HepG2 (cell line): ENCODE data around the gene SLC41A3. TPM values are rescaled to one million over a fixed set of nuclear protein-coding genes. Genes with fewer than 3 reads are reported as not detected.

Experiments used
- ATAC-seq: fragments of 200-7000 bp; cut with Tn5 transposase; 3 replicates; pipeline ENCODE4 v1.9.1; 2020; ENCODE audit warnings: mild to moderate bottlenecking, moderate library complexity
- BruUV-seq: library from RNA; stranded (reverse); fragments of 400-500 nt; replicated peaks from 2 replicates; lab custom pipeline; 2021; lab: Mats Ljungman, UMichigan
- CTCF ChIA-PET: fragments of 300-600 bp; formaldehyde crosslinking; extraction: SDS; loops from one replicate; lab custom pipeline; 2021; ENCODE audit warnings: low total read pairs, inconsistent platforms, low intra/inter-chr PET ratio; lab: Yijun Ruan, JAX
- POLR2A ChIA-PET: fragments of 350-600 bp; sonication (Branson Sonifier 250); formaldehyde crosslinking; loops from one replicate; lab custom pipeline; 2020; ENCODE audit warnings: antibody characterized with exemption, inconsistent platforms; lab: Yijun Ruan, JAX
- DNase-seq: peaks from one replicate; pipeline ENCODE4 v3.0.0-alpha.2; 2015; ENCODE audit warnings: low spot score
- FAIRE-seq: peaks from 3 replicates; lab custom pipeline; 2011; peaks lifted over from hg19 to GRCh38; lab: Jason Lieb, UNC
- H2AFZ ChIP-seq: one replicate; pipeline ENCODE4 v1.6.1; 2011; ENCODE audit warnings: low read length, inconsistent platforms
- H3K27ac ChIP-seq: fragments of 300-600 bp; 3 replicates; pipeline ENCODE4 v1.8.0; 2011; ENCODE audit warnings: mixed run types, mild to moderate bottlenecking, mixed read lengths, low read length, inconsistent platforms; ENCODE audit not compliant: insufficient read depth; ENCODE audit errors: extremely low read length
- H3K27me3 ChIP-seq, 2 experiments: fragments of 200-600 bp in 1 of 2; 2 replicates in 1 of 2; 3 replicates in 1 of 2; pipeline versions ENCODE4 v1.6.0 to v1.8.0; 2011; ENCODE audit warnings: low read length in 2 of 2, mild to moderate bottlenecking in 2 of 2, moderate library complexity in 2 of 2, inconsistent platforms in 1 of 2; ENCODE audit not compliant: insufficient read depth in 2 of 2, control insufficient read depth in 1 of 2
- H3K36me3 ChIP-seq, 2 experiments: fragments of 200-600 bp in 1 of 2; replicated peaks in 1 of 2; 2 replicates in 1 of 2; 3 replicates in 1 of 2; pipeline versions ENCODE4 v1.5.1 to v1.8.0; 2011; ENCODE audit warnings: low read length in 2 of 2, inconsistent platforms in 1 of 2; ENCODE audit not compliant: insufficient read depth in 2 of 2, control insufficient read depth in 1 of 2
- H3K4me1 ChIP-seq: 2 replicates; pipeline ENCODE4 v1.5.1; 2012; ENCODE audit warnings: low read length, inconsistent platforms; ENCODE audit not compliant: insufficient read depth
- H3K4me2 ChIP-seq: 2 replicates; pipeline ENCODE4 v1.6.0; 2011; ENCODE audit warnings: low read depth, low read length, inconsistent platforms
- H3K4me3 ChIP-seq, 3 experiments: fragments of 200-600 bp in 1 of 3; sonication (generic), shearing (Covaris generic) in 1 of 3; replicated peaks in 1 of 3; 2 replicates each; pipeline ENCODE4 v1.5.1; 2011 to 2016; ENCODE audit warnings: low read length in 3 of 3, inconsistent platforms in 2 of 3, low read depth in 2 of 3, mild to moderate bottlenecking in 2 of 3, control low read depth in 1 of 3, mixed read lengths in 1 of 3; ENCODE audit not compliant: insufficient read depth in 1 of 3
- H3K79me2 ChIP-seq: one replicate; pipeline ENCODE4 v1.6.1; 2011; ENCODE audit warnings: low read length, inconsistent platforms; ENCODE audit not compliant: insufficient read depth
- H3K9ac ChIP-seq: 2 replicates; pipeline ENCODE4 v1.6.0; 2011; ENCODE audit warnings: mild to moderate bottlenecking, low read depth, low read length, inconsistent platforms; ENCODE audit not compliant: insufficient read depth
- H3K9me3 ChIP-seq: 2 replicates; pipeline ENCODE4 v1.5.1; 2012; ENCODE audit warnings: mild to moderate bottlenecking, low read length
- H4K20me1 ChIP-seq: 2 replicates; pipeline ENCODE4 v1.6.0; 2011; ENCODE audit warnings: inconsistent platforms, mild to moderate bottlenecking, low read length, moderate library complexity; ENCODE audit not compliant: insufficient read depth
- FOXP1 ChIP-seq, 2 experiments: fragments of 450-650 bp in 1 of 2; IDR thresholded peaks; 2 replicates each; pipeline ENCODE4 v1.6.1; 2017 to 2018; ENCODE audit warnings: antibody characterized with exemption in 1 of 2
- GABPB1 ChIP-seq: IDR thresholded peaks from 2 replicates; pipeline ENCODE4 v1.6.1; 2016; ENCODE audit warnings: mild to moderate bottlenecking, missing genetic modification reagents, moderate library complexity, missing compliant biosample characterization
- GZF1 ChIP-seq: sonication (generic); formaldehyde crosslinking; IDR thresholded peaks from 2 replicates; pipeline ENCODE4 v1.5.1; 2020; ENCODE audit warnings: mild to moderate bottlenecking, missing genetic modification reagents
- HDAC2 ChIP-seq: sonication (generic); formaldehyde crosslinking; IDR thresholded peaks from 2 replicates; pipeline ENCODE4 v1.4.0; 2020; ENCODE audit warnings: missing genetic modification reagents
- KDM1A ChIP-seq: IDR thresholded peaks from 2 replicates; pipeline ENCODE4 v1.6.1; 2016; ENCODE audit warnings: missing compliant biosample characterization
- MLLT10 ChIP-seq: sonication (generic); formaldehyde crosslinking; IDR thresholded peaks from 2 replicates; pipeline ENCODE4 v1.4.0; 2020; ENCODE audit warnings: missing genetic modification reagents
- MTF2 ChIP-seq: sonication (generic); formaldehyde crosslinking; IDR thresholded peaks from 2 replicates; pipeline ENCODE4 v1.5.0; 2020; ENCODE audit warnings: missing genetic modification reagents, borderline replicate concordance
- RBAK ChIP-seq: sonication (generic); formaldehyde crosslinking; IDR thresholded peaks from 2 replicates; pipeline ENCODE4 v1.5.1; 2020; ENCODE audit warnings: mild to moderate bottlenecking, missing genetic modification reagents
- REXO4 ChIP-seq: sonication (generic); formaldehyde crosslinking; IDR thresholded peaks from 2 replicates; pipeline ENCODE4 v1.8.0; 2022; ENCODE audit warnings: missing genetic modification reagents, mild to moderate bottlenecking, borderline replicate concordance
- SOX5 ChIP-seq: IDR thresholded peaks from 2 replicates; pipeline ENCODE4 v1.6.1; 2016; ENCODE audit warnings: borderline replicate concordance
- ZFP82 ChIP-seq: sonication (generic); formaldehyde crosslinking; IDR thresholded peaks from 2 replicates; pipeline ENCODE4 v1.5.1; 2020; ENCODE audit warnings: mild to moderate bottlenecking, missing genetic modification reagents, borderline replicate concordance
- ZNF12 ChIP-seq: sonication (generic); formaldehyde crosslinking; IDR thresholded peaks from 2 replicates; pipeline ENCODE4 v1.5.0; 2020; ENCODE audit warnings: missing genetic modification reagents
- ZNF615 ChIP-seq: sonication (generic); formaldehyde crosslinking; IDR thresholded peaks from 2 replicates; pipeline ENCODE4 v1.5.0; 2020; ENCODE audit warnings: mild to moderate bottlenecking, missing genetic modification reagents, borderline replicate concordance
- ZSCAN21 ChIP-seq: sonication (generic); formaldehyde crosslinking; IDR thresholded peaks from 2 replicates; pipeline ENCODE4 v1.8.0; 2022; ENCODE audit warnings: mild to moderate bottlenecking, missing genetic modification reagents, moderate library complexity, borderline replicate concordance
- ZSCAN30 ChIP-seq: sonication (generic); formaldehyde crosslinking; IDR thresholded peaks from 2 replicates; pipeline ENCODE4 v1.5.0; 2020; ENCODE audit warnings: mild to moderate bottlenecking, missing genetic modification reagents
- WGBS: methylation state at CpG from one replicate; pipeline ENCODE4 v1.1.6; 2017; ENCODE audit warnings: low lambda C conversion rate; 5-methylcytosine and 5-hydroxymethylcytosine counted together
- in situ Hi-C: cut with HindIII; loops from 2 replicates; pipeline ENCODE4 v1.10.0; 2017; ENCODE audit warnings: low pct_unique_long_range_greater_than_20kb; ENCODE audit not compliant: extremely low pct_ligation_motif_present
- intact Hi-C: fragments of 100-400 bp; cut with micrococcal nuclease; formaldehyde crosslinking; loops from one replicate; pipeline ENCODE4 v1.10.0; 2022; ENCODE audit not compliant: unreplicated experiment
- polyA plus RNA-seq, 8 experiments: library from polyadenylated mRNA; depleted of rRNA in 3 of 8; stranded (reverse) in 7 of 8; unstranded in 1 of 8; fragments of >200 nt; fragmentation: Illumina TruSeq in 4 of 8; extraction: Trizol in 4 of 8; gene quantifications; 2 replicates each; pipeline versions ENCODE4 v1.2.1 to v1.2.3, GENCODE V29; 2011 to 2016; ENCODE audit warnings: low read depth in 4 of 8, missing spikeins in 1 of 8, mixed read lengths in 1 of 8; ENCODE audit not compliant: insufficient read depth in 1 of 8
- total RNA-seq, 5 experiments: library from RNA; depleted of rRNA; stranded (reverse); fragments of >200 nt; fragmentation: Illumina TruSeq; extraction: Trizol; gene quantifications; 2 replicates each; pipeline ENCODE4 v1.2.3, GENCODE V29; 2016; ENCODE audit warnings: low read depth in 1 of 5
- TF ChIP-seq, protein P1 (sequence below): sonication (generic); formaldehyde crosslinking; IDR thresholded peaks from 2 replicates; pipeline ENCODE4 v1.5.0; 2020; ENCODE audit warnings: mild to moderate bottlenecking, missing genetic modification reagents, borderline replicate concordance
- TF ChIP-seq, protein P2 (sequence below): sonication (generic); formaldehyde crosslinking; IDR thresholded peaks from 2 replicates; pipeline ENCODE4 v1.4.0; 2020; ENCODE audit warnings: missing genetic modification reagents; ENCODE audit errors: not compliant biosample characterization

SLC41A3 gene
- total and polyA plus RNA-seq, 2 of the 13 experiments (the other 11 are each of a cell fraction or from before 2014, with no cell fraction given) = 26.0 to 71.1 TPM

DNA sequence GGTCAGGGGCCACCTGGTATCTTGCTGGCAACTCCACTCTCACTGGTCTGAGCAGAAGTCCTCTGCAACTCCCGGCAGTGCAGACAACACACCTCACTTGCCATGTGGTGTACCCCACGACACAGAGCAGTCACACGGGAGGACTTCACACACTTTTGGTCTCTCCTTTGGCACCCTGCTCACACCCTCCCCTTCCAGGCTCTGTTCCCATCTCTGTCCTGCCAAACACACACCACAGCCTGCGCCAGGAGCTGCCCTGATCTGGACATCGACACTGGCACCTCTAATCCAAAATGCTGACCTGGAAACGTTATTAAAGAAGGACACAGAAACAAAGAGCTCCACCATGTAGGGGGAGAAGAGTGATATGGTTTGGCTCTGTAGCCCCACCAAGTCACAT lies 57.2 kb downstream of the SLC41A3 start:
- ChIA-PET CTCF (no interaction called here), POLR2A (no interaction called here)
- intact Hi-C loops (no loop called here), in situ Hi-C loops (no loop called here)
- H3K4me2 ChIP-seq = no peak overlapping the region
- H3K27ac ChIP-seq = no peak overlapping the region
- no peaks in the 10 kb centered on the region for H4K20me1 ChIP-seq
- H2AFZ ChIP-seq = no peak overlapping the region
- H3K9ac ChIP-seq = no peak overlapping the region
- 89% methylated on average over 6 of the region's 6 CpGs for WGBS
- H3K4me3 ChIP-seq = no peak overlapping the region
- FAIRE-seq (no peak), DNase-seq (no peak), ATAC-seq (no peak)
- BruUV-seq = no TSS peak
- no peaks in the 10 kb centered on the region for H3K4me1 ChIP-seq
- no peaks in the 10 kb centered on the region for H3K27me3 ChIP-seq
- peaks cover 15% of the 10 kb centered on the region for H3K9me3 ChIP-seq
- H3K36me3 ChIP-seq = peaks cover 1 to 6% of the 10 kb centered on the region in 2 experiments; a peak in 2 of 5 replicates
- no peak for TF ChIP-seq HDAC2 (CRISPR knock-in tag)
- TF ChIP-seq FOXP1 (IDR thresholded peaks at IDR 0.05) = no peak
- no peak for TF ChIP-seq FOXP1 (CRISPR knock-in tag; IDR thresholded peaks at IDR 0.05)
- no peak for TF ChIP-seq ZFP82 (CRISPR knock-in tag)
- no peak for TF ChIP-seq KDM1A (CRISPR knock-in tag)
- no peak for TF ChIP-seq GABPB1 (CRISPR knock-in tag)
- no peak for TF ChIP-seq ZNF615
- TF ChIP-seq, protein P1, sequence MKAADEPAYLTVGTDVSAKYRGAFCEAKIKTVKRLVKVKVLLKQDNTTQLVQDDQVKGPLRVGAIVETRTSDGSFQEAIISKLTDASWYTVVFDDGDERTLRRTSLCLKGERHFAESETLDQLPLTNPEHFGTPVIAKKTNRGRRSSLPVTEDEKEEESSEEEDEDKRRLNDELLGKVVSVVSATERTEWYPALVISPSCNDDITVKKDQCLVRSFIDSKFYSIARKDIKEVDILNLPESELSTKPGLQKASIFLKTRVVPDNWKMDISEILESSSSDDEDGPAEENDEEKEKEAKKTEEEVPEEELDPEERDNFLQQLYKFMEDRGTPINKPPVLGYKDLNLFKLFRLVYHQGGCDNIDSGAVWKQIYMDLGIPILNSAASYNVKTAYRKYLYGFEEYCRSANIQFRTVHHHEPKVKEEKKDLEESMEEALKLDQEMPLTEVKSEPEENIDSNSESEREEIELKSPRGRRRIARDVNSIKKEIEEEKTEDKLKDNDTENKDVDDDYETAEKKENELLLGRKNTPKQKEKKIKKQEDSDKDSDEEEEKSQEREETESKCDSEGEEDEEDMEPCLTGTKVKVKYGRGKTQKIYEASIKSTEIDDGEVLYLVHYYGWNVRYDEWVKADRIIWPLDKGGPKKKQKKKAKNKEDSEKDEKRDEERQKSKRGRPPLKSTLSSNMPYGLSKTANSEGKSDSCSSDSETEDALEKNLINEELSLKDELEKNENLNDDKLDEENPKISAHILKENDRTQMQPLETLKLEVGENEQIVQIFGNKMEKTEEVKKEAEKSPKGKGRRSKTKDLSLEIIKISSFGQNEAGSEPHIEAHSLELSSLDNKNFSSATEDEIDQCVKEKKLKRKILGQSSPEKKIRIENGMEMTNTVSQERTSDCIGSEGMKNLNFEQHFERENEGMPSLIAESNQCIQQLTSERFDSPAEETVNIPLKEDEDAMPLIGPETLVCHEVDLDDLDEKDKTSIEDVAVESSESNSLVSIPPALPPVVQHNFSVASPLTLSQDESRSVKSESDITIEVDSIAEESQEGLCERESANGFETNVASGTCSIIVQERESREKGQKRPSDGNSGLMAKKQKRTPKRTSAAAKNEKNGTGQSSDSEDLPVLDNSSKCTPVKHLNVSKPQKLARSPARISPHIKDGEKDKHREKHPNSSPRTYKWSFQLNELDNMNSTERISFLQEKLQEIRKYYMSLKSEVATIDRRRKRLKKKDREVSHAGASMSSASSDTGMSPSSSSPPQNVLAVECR (CRISPR knock-in tag) = no peak
- no peak for TF ChIP-seq ZSCAN30 (CRISPR knock-in tag)
- TF ChIP-seq ZNF12 (CRISPR knock-in tag) = no peak
- TF ChIP-seq GZF1 (CRISPR knock-in tag) = no peak
- no peak for TF ChIP-seq RBAK
- no peak for TF ChIP-seq SOX5
- TF ChIP-seq REXO4 = no peak
- no peak for TF ChIP-seq MTF2 (CRISPR knock-in tag)
- TF ChIP-seq ZSCAN21 = no peak
- no peak for TF ChIP-seq MLLT10 (CRISPR knock-in tag)
- TF ChIP-seq, protein P2, sequence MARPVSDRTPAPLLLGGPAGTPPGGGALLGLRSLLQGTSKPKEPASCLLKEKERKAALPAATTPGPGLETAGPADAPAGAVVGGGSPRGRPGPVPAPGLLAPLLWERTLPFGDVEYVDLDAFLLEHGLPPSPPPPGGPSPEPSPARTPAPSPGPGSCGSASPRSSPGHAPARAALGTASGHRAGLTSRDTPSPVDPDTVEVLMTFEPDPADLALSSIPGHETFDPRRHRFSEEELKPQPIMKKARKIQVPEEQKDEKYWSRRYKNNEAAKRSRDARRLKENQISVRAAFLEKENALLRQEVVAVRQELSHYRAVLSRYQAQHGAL (CRISPR knock-in tag) = no peak
- H3K79me2 ChIP-seq = no peaks in the 10 kb centered on the region
